ENCODE data around the gene SH3BP5.
"Not testable (repeated sequence)": the region's sequence is repeated elsewhere in the genome, so short reads cannot be mapped to it uniquely, and the experiment has no call there.

The SH3BP5 gene

GRCh38 chr3:15332405-15333098 is at the start of gene SH3BP5:
TSS of gene SH3BP5 (minus strand) at chr3:15332586. CDS start at chr3:15332408, 178 bp downstream.
- DNase-seq = peak; percentile 91

- DNase-seq = no peak
Measured at GRCh38 chr3:15380980-15381890, 48.8 kb upstream of the SH3BP5 start.

GRCh38 chr3:15377961-15378791 is 45.8 kb upstream of the SH3BP5 start:
- DNase-seq = peak; percentile 98

- DNase-seq = no peak
Measured at GRCh38 chr3:15375461-15376000, 43.1 kb upstream of the SH3BP5 start.

GRCh38 chr3:15372918-15373317 is 40.5 kb upstream of the SH3BP5 start:
- no peak for DNase-seq

GRCh38 chr3:15368561-15369135 is 36.3 kb upstream of the SH3BP5 start:
- no peak for DNase-seq

GRCh38 chr3:15367059-15367458 is 34.7 kb upstream of the SH3BP5 start:
- no peak for DNase-seq

GRCh38 chr3:15364078-15364477 is 31.7 kb upstream of the SH3BP5 start:
- not testable (repeated sequence) for DNase-seq

GRCh38 chr3:15361494-15362214 is 29.3 kb upstream of the SH3BP5 start:
- DNase-seq = peak; percentile 69

GRCh38 chr3:15360788-15361493 is 28.6 kb upstream of the SH3BP5 start:
- DNase-seq = peak; percentile 70

- DNase-seq = no peak
Measured at GRCh38 chr3:15359677-15360397, 27.5 kb upstream of the SH3BP5 start.

- DNase-seq = not testable (repeated sequence)
Measured at GRCh38 chr3:15356651-15357061, 24.3 kb upstream of the SH3BP5 start.

- DNase-seq = no peak
Measured at GRCh38 chr3:15356176-15356575, 23.8 kb upstream of the SH3BP5 start.

- no peak for DNase-seq
Measured at GRCh38 chr3:15355086-15355485, 22.7 kb upstream of the SH3BP5 start.

GRCh38 chr3:15354485-15354884 is 22.1 kb upstream of the SH3BP5 start:
- no peak for DNase-seq

- DNase-seq = no peak
Measured at GRCh38 chr3:15350141-15350540, 17.8 kb upstream of the SH3BP5 start.

- not testable (repeated sequence) for DNase-seq
Measured at GRCh38 chr3:15349438-15349837, 17.1 kb upstream of the SH3BP5 start.

- DNase-seq = no peak
Measured at GRCh38 chr3:15348246-15348645, 15.9 kb upstream of the SH3BP5 start.

GRCh38 chr3:15347737-15348110 is 15.3 kb upstream of the SH3BP5 start:
- no peak for DNase-seq

GRCh38 chr3:15347063-15347736 is 14.8 kb upstream of the SH3BP5 start:
- no peak for DNase-seq

Data from eye (tissue), 1 donor.